Common myeloid progenitor, CD34-positive (primary cell): ENCODE data around the gene TNRC6A.
"Not testable (repeated sequence)": the region's sequence is repeated elsewhere in the genome, so short reads cannot be mapped to it uniquely, and the experiment has no call there.

Source experiments
- CTCF ChIA-PET: fragments of 350-600 bp; sonication (Branson Sonifier 250); formaldehyde crosslinking; loops from one replicate; lab custom pipeline; 2021; ENCODE audit warnings: antibody characterized with exemption; lab: Charles Lee
- POLR2A ChIA-PET: fragments of 350-600 bp; sonication (Branson Sonifier 250); formaldehyde crosslinking; loops from one replicate; lab custom pipeline; 2021; ENCODE audit warnings: antibody characterized with exemption; lab: Charles Lee
- DNase-seq, 3 donors: peaks; one replicate each; pipeline versions ENCODE4 v3.0.0 to v3.0.0-alpha.2; 2013
- H3K27ac ChIP-seq, 2 experiments: 1 replicate in 1 of 2; 2 replicates in 1 of 2; pipeline ENCODE4 v1.7.0; 2013; ENCODE audit warnings: inconsistent platforms in 2 of 2, low read length in 2 of 2, mild to moderate bottlenecking in 2 of 2, low read depth in 1 of 2, moderate library complexity in 1 of 2; ENCODE audit not compliant: severe bottlenecking in 2 of 2, insufficient read depth in 1 of 2, poor library complexity in 1 of 2
- H3K27me3 ChIP-seq, 5 experiments: replicated peaks in 2 of 5; 1 replicate in 3 of 5; 2 replicates in 2 of 5; pipeline versions ENCODE4 v1.6.1 to v1.7.0; 2013; ENCODE audit warnings: low read length in 4 of 5, mild to moderate bottlenecking in 2 of 5, moderate library complexity in 2 of 5, inconsistent platforms in 1 of 5; ENCODE audit not compliant: insufficient read depth in 5 of 5, control insufficient read depth in 4 of 5
- H3K36me3 ChIP-seq, 4 experiments: 1 replicate in 2 of 4; 2 replicates in 2 of 4; pipeline versions ENCODE4 v1.6.1 to v1.7.0; 2013; ENCODE audit warnings: low read length in 3 of 4, control low read depth in 1 of 4, mild to moderate bottlenecking in 1 of 4; ENCODE audit not compliant: control insufficient read depth in 4 of 4, insufficient read depth in 4 of 4
- H3K4me1 ChIP-seq, 4 experiments: 1 replicate in 3 of 4; 2 replicates in 1 of 4; pipeline versions ENCODE4 v1.6.1 to v1.7.1; 2013; ENCODE audit warnings: low read length in 3 of 4, mild to moderate bottlenecking in 3 of 4, control low read depth in 1 of 4, inconsistent platforms in 1 of 4, moderate library complexity in 1 of 4; ENCODE audit not compliant: control insufficient read depth in 4 of 4, insufficient read depth in 4 of 4; ENCODE audit errors: control extremely low read depth in 1 of 4
- H3K4me3 ChIP-seq, 7 experiments: 1 replicate in 4 of 7; 2 replicates in 3 of 7; pipeline versions ENCODE4 v1.5.1 to v1.7.0; 2013; ENCODE audit warnings: mild to moderate bottlenecking in 7 of 7, low read length in 6 of 7, moderate library complexity in 6 of 7, inconsistent platforms in 2 of 7, low read depth in 2 of 7, control low read depth in 1 of 7; ENCODE audit not compliant: insufficient read depth in 4 of 7, control insufficient read depth in 1 of 7; ENCODE audit errors: extremely low read depth in 1 of 7
- H3K9me3 ChIP-seq, 5 experiments: 1 replicate in 4 of 5; 2 replicates in 1 of 5; pipeline versions ENCODE4 v1.6.1 to v1.7.1; 2013; ENCODE audit warnings: low read length in 4 of 5, mild to moderate bottlenecking in 2 of 5, inconsistent platforms in 1 of 5, low read depth in 1 of 5, moderate library complexity in 1 of 5; ENCODE audit not compliant: control insufficient read depth in 4 of 5, insufficient read depth in 2 of 5; ENCODE audit errors: control extremely low read depth in 1 of 5
- WGBS: methylation state at CpG from one replicate; pipeline ENCODE4 v1.1.5; 2013; ENCODE audit not compliant: insufficient coverage; 5-methylcytosine and 5-hydroxymethylcytosine counted together

TNRC6A gene

GRCh38 chr16:24734382-24734781 lies 4.9 kb downstream of the TNRC6A start:
- ChIA-PET CTCF (interaction anchor here (1.5 kb wide), 1 partner anchor 10 kb away, joined by 3 read pairs; no protein-coding TSS in a partner anchor), POLR2A (no interaction called here)
- Histone ChIP-seq H3K4me3 (no peak overlapping the region), H3K27ac (no peak overlapping the region), H3K4me1 (peaks cover 10 to 27% (median 15%) of the 10 kb centered on the region in 4 experiments), H3K27me3 (no peaks in the 10 kb centered on the region), H3K9me3 (no peaks in the 10 kb centered on the region), H3K36me3 (peaks cover 4 to 19% (median 9%) of the 10 kb centered on the region in 4 experiments)
- 100% methylated on average over 1 of the region's 1 CpG for WGBS
- DNase-seq = no peak

- ChIA-PET CTCF (no interaction called here), POLR2A (interaction anchor here (1.6 kb wide), 1 partner anchor 20 kb away, joined by 3 read pairs; no protein-coding TSS in a partner anchor)
- H3K36me3 ChIP-seq = peaks cover 4 to 18% (median 10%) of the 10 kb centered on the region in 4 experiments
- DNase-seq = no peak
- no peak overlapping the region for H3K4me3 ChIP-seq
- H3K27me3 ChIP-seq = no peaks in the 10 kb centered on the region
- no peak overlapping the region for H3K27ac ChIP-seq
- WGBS = 90% methylated on average over 3 of the region's 5 CpGs
- peaks cover 8 to 26% (median 15%) of the 10 kb centered on the region in 4 experiments for H3K4me1 ChIP-seq
- no peaks in the 10 kb centered on the region for H3K9me3 ChIP-seq
Measured at GRCh38 chr16:24736758-24737157, 7.3 kb downstream of the TNRC6A start.

GRCh38 chr16:24737391-24737871 lies 8.0 kb downstream of the TNRC6A start:
- H3K9me3 ChIP-seq = no peaks in the 10 kb centered on the region
- H3K36me3 ChIP-seq = peaks cover 6 to 15% (median 11%) of the 10 kb centered on the region in 4 experiments
- ChIA-PET POLR2A (interaction anchor here (1.6 kb wide), 1 partner anchor 20 kb away, joined by 3 read pairs; no protein-coding TSS in a partner anchor), CTCF (interaction anchor here (1.2 kb wide), 1 partner anchor 16 kb away, joined by 5 read pairs; no protein-coding TSS in a partner anchor)
- no CpG with 5 or more reads among the region's 3 CpGs for WGBS
- peak; percentile 12 to 70 (median 47) for DNase-seq
- no peak overlapping the region for H3K4me3 ChIP-seq
- no peaks in the 10 kb centered on the region for H3K27me3 ChIP-seq
- H3K4me1 ChIP-seq = peaks cover 8 to 23% (median 14%) of the 10 kb centered on the region in 4 experiments
- peak overlapping the region in 1 of 2 experiments; percentile 54 for H3K27ac ChIP-seq

- Histone ChIP-seq H3K36me3 (peaks cover 6 to 12% (median 10%) of the 10 kb centered on the region in 4 experiments), H3K4me3 (no peak overlapping the region), H3K27ac (no peak overlapping the region), H3K27me3 (no peaks in the 10 kb centered on the region), H3K9me3 (no peaks in the 10 kb centered on the region), H3K4me1 (peaks cover 10 to 23% (median 14%) of the 10 kb centered on the region in 4 experiments)
- ChIA-PET POLR2A (interaction anchor here (1.6 kb wide), 1 partner anchor 19 kb away, joined by 3 read pairs; no protein-coding TSS in a partner anchor), CTCF (interaction anchor here (1.2 kb wide), 1 partner anchor 15 kb away, joined by 5 read pairs; no protein-coding TSS in a partner anchor)
- WGBS = 86% methylated on average over 3 of the region's 5 CpGs
- no peak for DNase-seq
Measured at GRCh38 chr16:24737916-24738594, 8.6 kb downstream of the TNRC6A start.

GRCh38 chr16:24738895-24739294 lies 9.4 kb downstream of the TNRC6A start:
- POLR2A ChIA-PET = no interaction called here
- Histone ChIP-seq H3K27me3 (no peaks in the 10 kb centered on the region), H3K36me3 (peaks cover 4 to 8% (median 6%) of the 10 kb centered on the region in 4 experiments), H3K4me3 (no peak overlapping the region), H3K27ac (no peak overlapping the region), H3K4me1 (peaks cover 10 to 23% (median 14%) of the 10 kb centered on the region in 4 experiments), H3K9me3 (no peaks in the 10 kb centered on the region)
- WGBS = no CpG with 5 or more reads among the region's 3 CpGs
- CTCF ChIA-PET = no interaction called here
- DNase-seq = no peak

GRCh38 chr16:24741862-24742261 lies 12.4 kb downstream of the TNRC6A start:
- no peak overlapping the region for H3K27ac ChIP-seq
- no peak overlapping the region for H3K4me3 ChIP-seq
- no peaks in the 10 kb centered on the region for H3K27me3 ChIP-seq
- WGBS = 93% methylated on average over 3 of the region's 4 CpGs
- POLR2A ChIA-PET = interaction anchor here (0.8 kb wide), 1 partner anchor 15 kb away, joined by 9 read pairs; no protein-coding TSS in a partner anchor
- no peaks in the 10 kb centered on the region for H3K9me3 ChIP-seq
- H3K36me3 ChIP-seq = peaks cover 3 to 11% (median 6%) of the 10 kb centered on the region in 4 experiments
- CTCF ChIA-PET = no interaction called here
- peaks cover 9 to 31% (median 20%) of the 10 kb centered on the region in 4 experiments for H3K4me1 ChIP-seq
- no peak for DNase-seq

GRCh38 chr16:24742610-24743009 lies 13.2 kb downstream of the TNRC6A start:
- H3K27ac ChIP-seq, DNase-seq, POLR2A ChIA-PET, H3K27me3 ChIP-seq, H3K4me3 ChIP-seq, H3K9me3 ChIP-seq: not testable (repeated sequence)
- WGBS = 97% methylated on average over 7 of the region's 8 CpGs
- peaks cover 3 to 15% (median 7%) of the 10 kb centered on the region in 4 experiments for H3K36me3 ChIP-seq
- CTCF ChIA-PET = interaction anchor here (1.0 kb wide), 1 partner anchor 12 kb away, joined by 3 read pairs; no protein-coding TSS in a partner anchor
- peaks cover 4 to 29% (median 14%) of the 10 kb centered on the region in 4 experiments for H3K4me1 ChIP-seq
